GM12878 (cell line): Measurements from ENCODE around the gene ADSL.

Experiments
- BCL11A ChIP-seq: IDR thresholded peaks from 2 replicates; pipeline ENCODE4 v1.6.1; 2011; ENCODE audit warnings: low read depth, low read length
- CEBPB ChIP-seq, 2 experiments: fragments of 150-350 bp in 1 of 2; IDR thresholded peaks; 2 replicates each; pipeline ENCODE4 v1.6.1; 2012 to 2014; ENCODE audit warnings: low read depth in 2 of 2, low read length in 2 of 2, borderline replicate concordance in 1 of 2, inconsistent platforms in 1 of 2
- CTCF ChIP-seq, 3 experiments: IDR thresholded peaks in 2 of 3; conservative IDR thresholded peaks in 1 of 3; 2 replicates each; pipeline ENCODE4 v1.5.1; 2011; ENCODE audit warnings: low read depth in 3 of 3, low read length in 3 of 3, mild to moderate bottlenecking in 3 of 3, control low read depth in 2 of 3, moderate library complexity in 2 of 3, inconsistent platforms in 1 of 3, mixed read lengths in 1 of 3; ENCODE audit not compliant: control insufficient read depth in 2 of 3, insufficient read depth in 1 of 3; ENCODE audit errors: extremely low read depth in 1 of 3
- ELK1 ChIP-seq: IDR thresholded peaks from 2 replicates; pipeline ENCODE4 v1.6.1; 2012; ENCODE audit warnings: low read depth, low read length, improper control_type of control experiment
- GABPA ChIP-seq: IDR thresholded peaks from 2 replicates; pipeline ENCODE4 v1.6.1; 2014; ENCODE audit warnings: antibody characterized with exemption, low read depth, mild to moderate bottlenecking, inconsistent platforms
- HDGF ChIP-seq: fragments of 450-650 bp; IDR thresholded peaks from 2 replicates; pipeline ENCODE4 v1.6.1; 2016; ENCODE audit warnings: antibody characterized with exemption
- IRF5 ChIP-seq: fragments of 450-650 bp; IDR thresholded peaks from 2 replicates; pipeline ENCODE4 v1.6.1; 2017; ENCODE audit warnings: borderline replicate concordance
- JUND ChIP-seq: IDR thresholded peaks from 2 replicates; pipeline ENCODE4 v1.6.1; 2012; ENCODE audit warnings: low read depth, mild to moderate bottlenecking, low read length, improper control_type of control experiment, moderate library complexity
- MYC ChIP-seq: IDR thresholded peaks from 2 replicates; pipeline ENCODE4 v1.6.1; 2011; ENCODE audit warnings: mild to moderate bottlenecking, low read length, moderate library complexity, inconsistent platforms; ENCODE audit not compliant: insufficient read depth, insufficient replicate concordance, insufficient read length, severe bottlenecking
- POLR2A ChIP-seq: IDR thresholded peaks from 2 replicates; pipeline ENCODE4 v1.6.1; 2011; ENCODE audit warnings: low read depth, mild to moderate bottlenecking, low read length
- RCOR1 ChIP-seq: conservative IDR thresholded peaks from 2 replicates; pipeline ENCODE4 v1.6.1; 2012; ENCODE audit warnings: low read depth, low read length, improper control_type of control experiment
- SRF ChIP-seq, 2 experiments: IDR thresholded peaks; 2 replicates each; pipeline ENCODE4 v1.6.1; 2011; ENCODE audit warnings: low read depth in 2 of 2, low read length in 2 of 2, mild to moderate bottlenecking in 1 of 2, moderate library complexity in 1 of 2
- SUZ12 ChIP-seq: fragments of 200-600 bp; sonication (generic); IDR thresholded peaks from one replicate; pipeline ENCODE4 v1.6.1; 2018; ENCODE audit warnings: antibody characterized with exemption, mild to moderate bottlenecking; ENCODE audit not compliant: unreplicated experiment
- ZNF24 ChIP-seq: fragments of 450-650 bp; IDR thresholded peaks from 2 replicates; pipeline ENCODE4 v1.6.1; 2017; ENCODE audit warnings: antibody characterized with exemption, mild to moderate bottlenecking

- TF ChIP-seq ZNF24 (no peak), BCL11A (no peak), CTCF (IDR thresholded peaks at IDR 0.05 in 2 of 3, conservative IDR thresholded peaks at IDR 0.05 in 1 of 3; ENCODE audit: control insufficient read depth in 2 of 3, extremely low read depth in 1 of 3, insufficient read depth in 1 of 3, low read depth in 3 of 3, low read length in 3 of 3) (no peak), POLR2A (no peak), SRF (IDR thresholded peaks at IDR 0.05; ENCODE audit: low read depth in 2 of 2, low read length in 2 of 2) (no peak), HDGF (no peak), RCOR1 (no peak), CEBPB (IDR thresholded peaks at IDR 0.05; ENCODE audit: borderline replicate concordance in 1 of 2, low read depth in 2 of 2, low read length in 2 of 2) (no peak), ELK1 (no peak), IRF5 (no peak), JUND (no peak), MYC (no peak), GABPA (no peak), SUZ12 (no peak)
Observed at GRCh38 chr22:40367342-40367741, 21.0 kb downstream of the ADSL start.
